GM23338 (cell line): ENCODE measurements around the gene TEKTIP1. TPM values are rescaled to one million over a fixed set of nuclear protein-coding genes. Genes with fewer than 3 reads are reported as not detected.

ENCODE experiments used
- ETS1 ChIP-seq: IDR thresholded peaks from 2 replicates; pipeline ENCODE4 v1.6.1; 2016; ENCODE audit warnings: antibody characterized with exemption
- EZH2 ChIP-seq: fragments of 200-600 bp; sonication (generic); IDR thresholded peaks from one replicate; pipeline ENCODE4 v1.8.0; 2017; ENCODE audit warnings: antibody characterized with exemption, mild to moderate bottlenecking, low read depth; ENCODE audit not compliant: unreplicated experiment
- JUNB ChIP-seq: IDR thresholded peaks from one replicate; pipeline ENCODE4 v1.6.1; 2016; ENCODE audit warnings: antibody characterized with exemption; ENCODE audit not compliant: unreplicated experiment
- REST ChIP-seq: IDR thresholded peaks from one replicate; pipeline ENCODE4 v1.6.1; 2018; ENCODE audit warnings: antibody characterized with exemption; ENCODE audit not compliant: unreplicated experiment
- STAT1 ChIP-seq: IDR thresholded peaks from one replicate; pipeline ENCODE4 v1.6.1; 2016; ENCODE audit warnings: antibody characterized with exemption; ENCODE audit not compliant: unreplicated experiment
- ZNF114 ChIP-seq: fragments of 250-450 bp; sonication (Bioruptor Pico); IDR thresholded peaks from 2 replicates; pipeline ENCODE4 v1.5.0; 2020; ENCODE audit warnings: mild to moderate bottlenecking, moderate library complexity
- ZNF462 ChIP-seq: fragments of 250-450 bp; sonication (Bioruptor Pico); IDR thresholded peaks from 2 replicates; pipeline ENCODE4 v1.5.0; 2020; ENCODE audit warnings: mild to moderate bottlenecking, moderate library complexity
- polyA plus RNA-seq: library from polyadenylated mRNA; unstranded; fragments of >200 nt; fragmentation: Nextera tagmentation; extraction: Ambion mirVana; gene quantifications from 2 replicates; pipeline ENCODE4 v1.2.1, GENCODE V29; 2016
- total RNA-seq: library from RNA; depleted of rRNA; stranded (reverse); fragments of >200 nt; shearing (Covaris generic); gene quantifications from 2 replicates; pipeline ENCODE4 v1.2.3, GENCODE V29; 2014

The TEKTIP1 gene
- total and polyA plus RNA-seq, 2 experiments from 2014 or later, result not detected

- TF ChIP-seq ZNF462 (CRISPR knock-in tag) (no peak), JUNB (no peak), ZNF114 (CRISPR knock-in tag) (no peak), REST (no peak), ETS1 (no peak), STAT1 (no peak), EZH2 (no peak)
Observed at GRCh38 chr19:3506384-3507340, 32.3 kb upstream of the TEKTIP1 start (continued).
